ENCODE results near the gene DNMBP. TPM values are rescaled to one million over a fixed set of nuclear protein-coding genes. Genes with fewer than 3 reads are reported as not detected.

The DNMBP gene
- 10.3 and 12.5 TPM in 2 replicates for total RNA-seq

GRCh38 chr10:100009793-100010676, at the start of gene DNMBP:
Gene DNMBP (minus strand): TSS chr10:100009947. CDS start chr10:99972124, 37,823 bp downstream.

Other genes starting within 250 kb of the DNMBP start
- 0.38 and 0.81 TPM in 2 replicates for gene ABCC2, start 227.3 kb downstream of the DNMBP start, total RNA-seq
- gene CPN1, start 71.9 kb upstream of the DNMBP start, total RNA-seq = not detected in 2 replicates
- 10.5 and 26.2 TPM in 2 replicates for gene ERLIN1, start 176.1 kb upstream of the DNMBP start, total RNA-seq
- gene CHUK, start 219.6 kb upstream of the DNMBP start, total RNA-seq = 7.7 and 13.0 TPM in 2 replicates

Data from mesangial cell (primary cell).